Central memory CD4-positive, alpha-beta T cell (primary cell): Measurements from ENCODE around the gene INPP4B.

Source experiments
- DNase-seq: peaks from one replicate; pipeline ENCODE4 v3.0.0; 2022

The INPP4B gene

DNA sequence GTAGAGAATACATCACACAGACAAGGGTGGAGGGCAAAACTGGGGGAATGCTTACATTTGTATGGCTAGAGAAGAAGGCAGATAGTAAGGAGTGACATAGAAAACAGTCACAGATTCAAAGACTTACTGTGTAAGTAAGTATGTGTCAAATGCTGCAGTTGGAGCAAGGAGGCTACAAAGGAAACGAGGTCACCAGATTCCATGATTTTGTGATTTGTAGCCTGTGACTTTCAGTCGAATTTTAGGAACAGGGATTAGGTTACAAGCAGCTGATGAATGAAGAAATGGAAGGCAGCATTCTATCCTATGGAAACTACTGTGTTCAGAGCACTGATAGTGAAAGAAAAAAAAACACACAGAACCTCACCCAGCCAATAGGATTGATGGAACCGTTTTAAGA, 801.8 kb downstream of the INPP4B start:
- DNase-seq, result no peak

- no peak for DNase-seq
Observed at GRCh38 chr4:142043509-142043908, 802.6 kb downstream of the INPP4B start.

DNA sequence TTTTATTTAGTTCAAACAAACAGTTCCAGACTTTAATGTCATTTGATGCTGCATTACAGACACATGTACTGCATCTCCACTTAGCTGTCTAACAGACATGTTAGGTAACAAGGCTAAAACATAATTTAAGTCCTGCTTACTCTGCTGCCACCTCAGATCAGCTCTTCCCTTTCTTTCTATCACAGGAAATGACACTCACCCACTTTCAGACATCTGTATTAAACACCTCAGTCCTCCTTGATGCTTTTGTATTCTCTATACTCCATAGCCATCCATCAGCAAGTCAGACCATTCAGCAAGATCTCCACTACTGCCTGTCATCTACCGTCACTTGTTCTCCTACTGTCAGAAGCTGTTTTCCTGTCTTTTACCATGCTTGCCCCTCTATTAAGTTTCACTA, 804.3 kb downstream of the INPP4B start:
- no peak for DNase-seq

- DNase-seq, result no peak
Observed at GRCh38 chr4:142040043-142040442, 806.1 kb downstream of the INPP4B start.

DNA sequence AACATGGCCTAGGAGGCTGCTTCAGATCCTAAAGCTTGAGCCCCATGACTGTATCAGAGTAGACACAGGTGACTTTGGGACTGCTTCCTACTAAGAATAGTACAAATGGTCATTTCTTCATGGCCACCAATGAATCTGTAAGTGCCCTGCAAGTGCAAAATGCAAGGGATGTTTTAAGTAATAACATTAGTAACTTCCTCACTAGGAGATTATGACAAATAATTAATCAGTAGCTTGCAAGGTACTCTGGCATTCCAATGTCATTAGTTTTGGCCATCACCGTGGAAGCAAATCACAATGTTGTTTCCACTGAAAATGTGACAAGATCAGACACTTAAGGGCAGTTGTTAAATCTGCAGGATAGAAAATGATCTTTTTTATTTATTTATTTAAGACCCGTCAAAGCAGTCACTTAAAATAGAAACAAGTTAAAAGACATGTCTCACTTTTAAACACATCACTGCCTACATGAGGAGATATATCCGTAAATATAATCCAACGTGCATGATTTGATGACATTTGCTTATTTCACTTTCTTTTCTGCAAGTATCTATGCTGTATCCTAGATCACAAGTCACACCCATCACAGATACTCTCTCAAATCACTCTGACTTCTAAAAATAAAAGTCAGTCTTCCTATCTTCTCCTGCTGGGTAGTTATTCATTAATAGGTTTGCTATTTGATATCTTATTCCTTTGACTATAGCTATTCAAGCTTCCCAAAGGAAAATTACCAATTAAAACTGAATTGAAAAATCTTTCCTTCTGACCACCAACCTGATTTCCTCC, 809.1 kb downstream of the INPP4B start:
- no peak for DNase-seq

DNA sequence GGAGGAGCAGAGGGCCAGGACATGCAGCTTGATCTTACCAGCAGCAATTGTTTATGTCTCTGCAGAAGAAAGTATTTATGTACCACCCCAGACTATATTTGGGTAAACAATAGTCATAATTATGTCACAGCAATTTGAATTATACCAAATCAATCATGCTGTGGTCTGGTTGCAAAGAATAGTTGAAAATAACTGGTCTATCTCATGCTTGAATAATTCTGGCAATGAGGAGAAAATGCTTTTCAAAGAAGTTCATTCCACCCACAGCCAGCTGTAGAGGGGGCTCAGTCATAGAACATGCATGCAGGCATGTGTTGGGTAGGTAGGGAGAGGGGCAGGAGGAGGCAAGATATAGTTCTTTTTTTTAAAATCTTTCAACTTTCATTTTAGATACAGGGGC, 810.5 kb downstream of the INPP4B start:
- no peak for DNase-seq

- no peak for DNase-seq
Observed at GRCh38 chr4:142034101-142034500, 812.0 kb downstream of the INPP4B start.

- DNase-seq, result no peak
Observed at GRCh38 chr4:142030010-142030409, 816.1 kb downstream of the INPP4B start.

DNA sequence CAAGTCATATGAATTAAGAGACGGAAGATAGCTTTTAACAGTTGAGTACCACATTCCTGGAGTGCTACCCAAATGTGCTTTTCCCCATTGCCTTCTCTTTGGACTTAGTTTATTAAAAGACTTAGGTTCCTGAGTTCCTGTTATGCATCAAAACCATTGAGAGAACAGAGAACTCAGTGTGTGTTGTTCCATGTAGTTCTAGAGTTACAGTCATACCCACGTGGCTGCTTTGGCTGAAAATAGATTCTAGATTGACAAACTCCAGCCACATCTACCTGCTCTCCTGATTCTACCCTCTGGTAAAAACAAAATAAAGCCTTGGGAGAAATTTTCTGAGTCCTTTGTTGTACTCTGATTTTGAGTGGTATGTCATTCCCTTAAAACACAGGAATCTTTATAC, 824.3 kb downstream of the INPP4B start:
- DNase-seq, result no peak

- no peak for DNase-seq
Observed at GRCh38 chr4:142021181-142021580, 824.9 kb downstream of the INPP4B start.

DNA sequence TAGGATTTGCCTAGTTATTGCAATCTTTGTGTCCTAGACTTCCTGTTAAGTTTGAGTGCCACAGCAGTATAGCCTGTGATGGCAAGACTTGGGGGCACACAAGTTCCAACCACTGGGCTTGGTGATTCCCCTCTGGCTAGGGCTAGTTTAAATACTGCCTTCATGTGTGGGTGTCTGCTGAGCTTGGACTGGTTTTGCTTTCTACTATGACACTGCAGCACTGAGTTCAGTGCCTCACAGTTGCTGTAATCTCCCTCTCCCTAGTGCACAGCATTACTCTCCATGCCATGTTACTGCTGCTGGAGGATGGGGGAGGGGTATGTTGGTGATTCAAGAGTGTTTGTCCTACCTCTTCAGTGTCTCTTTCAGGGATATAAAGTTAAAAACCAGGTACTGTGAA, 830.1 kb downstream of the INPP4B start:
- DNase-seq, result no peak

- no peak for DNase-seq
Observed at GRCh38 chr4:142009751-142010150, 836.4 kb downstream of the INPP4B start.

DNA sequence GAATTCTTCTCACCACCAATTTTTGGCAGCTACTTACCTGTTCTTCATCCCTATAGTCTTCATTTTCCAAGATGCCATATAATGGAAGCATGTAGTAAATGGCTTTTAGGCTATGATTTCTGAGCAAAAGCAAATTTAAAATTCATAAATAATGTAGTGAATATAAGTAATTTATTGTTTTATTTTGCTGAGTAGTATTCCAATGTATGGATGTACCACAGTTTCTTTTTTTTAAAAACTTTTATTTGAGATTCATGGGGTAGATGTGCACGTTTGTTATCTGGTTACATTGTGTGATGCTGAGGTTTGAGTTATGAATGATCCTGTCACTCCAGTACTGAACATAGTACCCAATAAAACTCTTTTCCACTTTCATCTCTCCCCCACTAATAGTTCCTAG, 840.6 kb downstream of the INPP4B start:
- no peak for DNase-seq

- DNase-seq, result no peak
Observed at GRCh38 chr4:141999446-142000143, 846.5 kb downstream of the INPP4B start.

DNA sequence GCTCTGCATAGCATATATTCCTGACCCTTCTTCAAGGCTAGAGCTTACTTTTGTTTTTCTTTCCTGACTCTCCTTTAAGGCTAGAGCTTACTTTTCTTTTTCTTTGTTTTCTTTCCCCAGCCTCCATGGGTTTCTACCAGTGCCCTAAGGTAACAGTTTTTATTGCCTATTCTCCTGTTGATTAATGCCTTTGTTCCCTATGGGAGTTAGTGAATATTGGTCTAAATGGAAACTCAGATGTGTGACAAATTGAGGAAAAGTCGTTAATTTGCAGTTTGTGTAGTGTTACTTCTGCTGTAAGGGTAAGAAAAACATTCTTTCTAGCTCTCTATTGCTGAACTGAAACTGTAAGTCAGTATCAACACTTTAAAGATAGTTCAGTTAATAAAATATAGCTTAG, 851.0 kb downstream of the INPP4B start:
- no peak for DNase-seq

DNA sequence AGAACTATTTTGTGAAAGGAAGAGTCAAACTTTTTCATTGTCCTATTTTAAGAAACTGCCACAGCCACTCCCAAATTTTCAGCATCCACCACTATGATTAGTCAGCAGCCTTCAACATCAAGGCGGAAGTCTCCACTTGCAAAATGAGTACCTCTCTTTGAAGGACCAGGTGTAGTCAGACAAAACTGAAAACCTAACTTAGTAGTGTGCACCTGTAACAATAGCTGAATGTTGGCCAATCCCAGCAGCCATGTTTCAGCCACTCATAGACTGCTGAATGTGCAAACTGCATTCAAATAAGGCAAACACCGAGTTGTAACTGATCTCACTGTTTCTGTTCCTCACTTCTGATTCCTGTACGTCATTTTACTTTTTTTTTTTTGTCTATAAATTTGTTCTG, 868.7 kb downstream of the INPP4B start:
- DNase-seq, result no peak
